GM12875 (cell line): ENCODE data around the gene PHF19.

ENCODE experiments used
- H3K4me3 ChIP-seq: one replicate; pipeline ENCODE4 v1.5.1; 2011; ENCODE audit warnings: low read depth, low read length, control low read depth
- TF ChIP-seq, protein P1 (sequence below): IDR thresholded peaks from 2 replicates; pipeline ENCODE4 v1.5.1; 2011; ENCODE audit warnings: low read depth, mild to moderate bottlenecking, control low read depth, inconsistent platforms, low read length, moderate library complexity, borderline replicate concordance; ENCODE audit not compliant: insufficient read depth

Gene PHF19

DNA sequence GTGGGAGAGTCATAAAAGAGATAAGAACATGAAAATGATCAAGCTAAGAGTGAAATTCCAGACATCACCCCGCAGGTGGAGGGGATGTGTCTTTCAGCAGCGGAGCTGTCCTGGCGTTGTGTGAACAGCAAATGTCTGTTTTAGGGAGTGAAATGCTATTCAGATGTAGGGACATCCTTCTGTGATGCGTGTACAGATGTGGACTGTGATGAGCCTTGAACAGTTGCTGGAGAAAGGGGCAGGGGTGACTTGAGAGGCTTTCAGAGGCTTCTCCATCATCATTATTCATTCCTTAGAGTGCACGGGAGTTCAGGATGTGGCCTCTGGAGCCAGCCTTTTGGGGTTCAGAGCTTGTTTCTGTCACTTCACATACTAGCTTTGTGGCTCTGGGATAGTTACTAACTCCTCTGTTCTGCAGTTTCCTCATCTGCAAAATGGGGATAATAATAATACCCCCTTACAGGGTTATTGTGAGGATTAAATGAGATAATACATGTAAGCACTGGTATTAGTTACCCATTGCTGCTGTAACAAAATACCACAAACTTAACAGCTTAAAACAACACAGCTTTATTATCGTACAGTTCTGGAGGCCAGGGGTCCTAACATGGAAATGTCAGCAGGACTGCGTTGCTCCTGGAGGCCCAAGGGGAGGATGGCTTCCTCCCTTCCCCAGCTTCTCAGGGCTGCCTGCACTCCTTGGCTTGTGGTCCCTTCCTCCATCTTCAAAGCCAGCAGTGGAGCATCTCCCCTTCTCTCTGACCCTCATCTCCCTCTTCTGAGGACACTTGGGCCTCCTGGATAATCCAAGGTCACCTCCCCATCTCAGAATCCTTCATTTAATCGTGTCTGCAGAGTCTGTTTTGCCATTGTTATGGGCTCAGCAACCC lies 40.2 kb upstream of the PHF19 start:
- H3K4me3 ChIP-seq: no peak overlapping the region

DNA sequence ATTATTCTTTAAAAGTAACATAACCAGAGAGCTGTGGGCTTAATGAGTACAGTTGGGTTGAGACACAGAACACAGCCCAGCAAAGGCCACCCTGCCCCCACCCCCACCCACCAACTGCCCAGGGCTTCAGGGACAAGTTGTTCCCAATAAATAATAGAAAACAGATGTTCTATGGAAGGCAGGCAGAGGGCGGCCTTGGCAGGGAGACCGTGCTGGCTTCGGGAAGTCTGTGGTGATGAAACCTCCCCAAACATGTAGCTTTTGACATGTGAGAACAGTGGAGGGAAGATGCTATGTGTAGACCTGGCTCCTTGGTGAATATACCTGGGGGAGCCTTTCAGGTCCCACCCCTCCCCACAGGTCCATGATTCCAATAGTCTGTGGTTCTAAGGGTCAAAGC lies 39.6 kb upstream of the PHF19 start:
- TF ChIP-seq, protein P1, sequence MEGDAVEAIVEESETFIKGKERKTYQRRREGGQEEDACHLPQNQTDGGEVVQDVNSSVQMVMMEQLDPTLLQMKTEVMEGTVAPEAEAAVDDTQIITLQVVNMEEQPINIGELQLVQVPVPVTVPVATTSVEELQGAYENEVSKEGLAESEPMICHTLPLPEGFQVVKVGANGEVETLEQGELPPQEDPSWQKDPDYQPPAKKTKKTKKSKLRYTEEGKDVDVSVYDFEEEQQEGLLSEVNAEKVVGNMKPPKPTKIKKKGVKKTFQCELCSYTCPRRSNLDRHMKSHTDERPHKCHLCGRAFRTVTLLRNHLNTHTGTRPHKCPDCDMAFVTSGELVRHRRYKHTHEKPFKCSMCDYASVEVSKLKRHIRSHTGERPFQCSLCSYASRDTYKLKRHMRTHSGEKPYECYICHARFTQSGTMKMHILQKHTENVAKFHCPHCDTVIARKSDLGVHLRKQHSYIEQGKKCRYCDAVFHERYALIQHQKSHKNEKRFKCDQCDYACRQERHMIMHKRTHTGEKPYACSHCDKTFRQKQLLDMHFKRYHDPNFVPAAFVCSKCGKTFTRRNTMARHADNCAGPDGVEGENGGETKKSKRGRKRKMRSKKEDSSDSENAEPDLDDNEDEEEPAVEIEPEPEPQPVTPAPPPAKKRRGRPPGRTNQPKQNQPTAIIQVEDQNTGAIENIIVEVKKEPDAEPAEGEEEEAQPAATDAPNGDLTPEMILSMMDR: no peak

More for the DNA sequence above, 40.2 kb upstream of the PHF19 start:
- TF ChIP-seq, protein P1: no peak

DNA sequence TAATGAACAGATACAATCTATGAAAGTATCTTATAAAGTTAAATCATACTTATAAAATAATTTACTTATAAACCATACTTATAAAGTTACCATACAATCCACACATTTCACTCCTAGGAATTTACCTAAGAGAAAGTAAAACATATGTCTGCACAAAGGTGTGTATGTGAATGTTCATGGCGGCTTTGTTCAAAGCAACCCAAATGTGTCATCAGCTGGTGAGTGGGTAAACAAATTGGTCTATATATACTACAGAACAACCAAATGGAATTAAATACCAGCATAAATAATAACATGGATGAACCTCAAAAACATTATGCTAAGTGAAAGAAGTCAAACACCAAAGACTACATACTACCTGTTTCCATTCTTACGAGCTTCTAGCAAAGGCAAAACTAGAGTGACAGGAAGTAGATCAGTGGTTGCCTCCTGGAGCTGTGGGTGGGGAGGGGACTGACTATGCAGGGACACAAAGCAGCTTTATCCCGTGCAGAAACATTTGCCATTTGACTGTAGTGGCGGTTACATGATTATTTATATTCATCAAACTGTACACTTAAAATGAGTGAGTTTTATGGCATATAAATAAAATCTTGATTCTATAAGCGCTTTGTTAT lies 39.0 kb upstream of the PHF19 start:
- H3K4me3 ChIP-seq: no peak overlapping the region
- TF ChIP-seq, protein P1: no peak

More for the DNA sequence above, 39.6 kb upstream of the PHF19 start:
- H3K4me3 ChIP-seq: no peak overlapping the region

DNA sequence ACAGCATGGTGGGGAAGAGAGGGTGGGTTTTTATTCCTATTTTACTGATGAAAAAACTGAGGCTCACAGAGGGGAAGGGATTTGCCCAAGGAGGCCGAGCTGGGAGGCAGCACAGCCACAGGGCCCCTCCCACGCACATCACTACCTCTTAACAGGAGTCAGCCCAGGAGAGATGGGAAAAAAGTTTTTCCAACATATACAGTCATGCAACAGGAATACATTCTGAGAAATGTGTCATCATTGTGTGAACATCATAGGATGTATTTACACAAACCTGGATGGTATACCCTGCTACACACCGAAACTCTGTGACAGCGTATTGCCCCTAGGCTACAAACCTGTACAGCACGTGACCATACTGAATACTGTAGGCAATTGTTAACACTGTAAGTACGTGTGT lies 38.0 kb upstream of the PHF19 start:
- no peak overlapping the region for H3K4me3 ChIP-seq
- TF ChIP-seq, protein P1: no peak

DNA sequence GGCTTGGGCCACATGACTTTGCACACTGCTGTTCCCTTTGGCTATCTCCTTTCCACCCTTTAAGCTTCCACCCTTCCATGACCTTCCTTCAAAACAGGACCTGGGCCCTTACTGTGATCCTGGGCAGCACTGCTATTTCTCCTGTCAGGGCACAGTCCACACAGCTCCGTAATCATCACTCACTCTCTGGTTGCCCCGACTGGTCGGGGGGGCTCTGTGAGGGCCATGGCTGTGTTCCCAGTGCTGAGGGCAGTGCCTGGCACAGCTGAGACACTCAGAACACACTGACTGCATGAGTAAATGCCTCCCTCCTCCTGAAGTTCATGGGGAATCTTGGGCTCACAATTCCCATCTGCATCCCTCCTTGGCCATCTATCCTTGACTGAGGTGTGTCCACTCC lies 37.4 kb upstream of the PHF19 start:
- no peak overlapping the region for H3K4me3 ChIP-seq
- TF ChIP-seq, protein P1: no peak

DNA sequence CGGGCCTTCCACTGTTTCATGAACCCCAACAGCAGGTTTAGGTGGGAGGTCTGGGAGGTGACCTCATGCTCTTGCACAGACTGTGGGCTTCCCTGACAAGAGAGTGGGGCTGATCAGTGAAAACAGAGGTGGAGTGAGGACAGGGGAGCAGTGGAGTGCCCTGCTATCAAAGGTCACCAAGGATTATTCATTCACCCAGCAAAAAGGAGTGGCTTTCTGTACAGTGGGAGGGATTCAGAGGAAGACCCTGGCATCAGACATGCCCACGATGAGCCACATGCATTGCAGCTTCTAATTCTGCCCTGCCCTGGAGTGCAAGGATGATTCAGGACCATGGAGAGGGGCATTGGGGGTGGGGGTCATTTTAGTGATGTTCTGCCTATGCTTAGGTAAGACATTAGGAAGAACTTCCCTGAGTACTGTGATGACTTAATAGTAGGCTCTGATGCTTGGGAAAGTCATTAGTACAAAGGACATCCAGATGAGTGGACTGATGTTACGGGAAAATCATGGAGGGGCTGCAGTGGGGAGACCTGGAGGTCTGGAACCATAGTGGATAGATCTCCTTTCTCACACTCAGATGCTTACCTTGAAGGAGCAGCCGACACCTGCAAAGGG lies 36.8 kb upstream of the PHF19 start:
- H3K4me3 ChIP-seq: no peak overlapping the region
- TF ChIP-seq, protein P1: no peak
